Ramos (cell line): ENCODE measurements around the gene TNNT1.
"Not testable (repeated sequence)": the region's sequence is repeated elsewhere in the genome, so short reads cannot be mapped to it uniquely, and the experiment has no call there.

Experiments used
- in situ Hi-C: fragments of 300-500 bp; cut with MboI; formaldehyde crosslinking; loops from one replicate; pipeline ENCODE4 v1.14.3; 2022; ENCODE audit warnings: low sequenced_read_pairs; ENCODE audit not compliant: unreplicated experiment

The TNNT1 gene

GRCh38 chr19:55112777-55113569 lies 36.0 kb downstream of the TNNT1 start:
- in situ Hi-C loops: no loop called here

GRCh38 chr19:55112246-55112776 lies 36.7 kb downstream of the TNNT1 start:
- in situ Hi-C loops: no loop called here

- in situ Hi-C loops: no loop called here
Observed at GRCh38 chr19:55111238-55111831, 37.7 kb downstream of the TNNT1 start.

- in situ Hi-C loops: no loop called here
Observed at GRCh38 chr19:55109527-55110291, 39.3 kb downstream of the TNNT1 start.

GRCh38 chr19:55107252-55107651 lies 41.8 kb downstream of the TNNT1 start:
- in situ Hi-C loops: not testable (repeated sequence)

GRCh38 chr19:55106591-55106990 lies 42.4 kb downstream of the TNNT1 start:
- in situ Hi-C loops: no loop called here

GRCh38 chr19:55105237-55105636 lies 43.8 kb downstream of the TNNT1 start:
- in situ Hi-C loops: no loop called here

GRCh38 chr19:55103190-55103589 lies 45.8 kb downstream of the TNNT1 start:
- in situ Hi-C loops: no loop called here

GRCh38 chr19:55101261-55101660 lies 47.7 kb downstream of the TNNT1 start:
- in situ Hi-C loops: no loop called here

GRCh38 chr19:55099557-55100506 lies 49.2 kb downstream of the TNNT1 start:
- in situ Hi-C loops: no loop called here

GRCh38 chr19:55098716-55099556 lies 50.1 kb downstream of the TNNT1 start:
- in situ Hi-C loops: no loop called here

- in situ Hi-C loops: no loop called here
Observed at GRCh38 chr19:55097864-55098715, 50.9 kb downstream of the TNNT1 start.

- in situ Hi-C loops: no loop called here
Observed at GRCh38 chr19:55096061-55096701, 52.8 kb downstream of the TNNT1 start.

GRCh38 chr19:55095260-55096060 lies 53.5 kb downstream of the TNNT1 start:
- in situ Hi-C loops: no loop called here

- in situ Hi-C loops: no loop called here
Observed at GRCh38 chr19:55094456-55095259, 54.3 kb downstream of the TNNT1 start.
